Heart left ventricle (tissue), 13 donors: Measurements from ENCODE around the gene ADCY1.

Experiments
- POLR2A ChIP-seq, 2 donors: fragments of 450-650 bp; IDR thresholded peaks; one replicate each; pipeline ENCODE4 v1.6.1; 2017; ENCODE audit warnings: antibody characterized with exemption in 2 of 2, mild to moderate bottlenecking in 2 of 2, moderate library complexity in 2 of 2
- TF ChIP-seq, protein P1 (sequence below), 12 donors: fragments of 200-600 bp; sonication (generic) in 4 of 12; IDR thresholded peaks; one replicate each; pipeline versions ENCODE4 v1.5.0 to v1.8.0; 2018 to 2022; ENCODE audit warnings: antibody characterized with exemption in 12 of 12, mild to moderate bottlenecking in 5 of 12
- donor health status: ischemic (EF 13 %, LVEDD 7.1; RV severe dilation, severe dysfunction).
- donor health status: DM: no; HTN: yes; CAD: no.
- donor health status: DM: no; HTN: no; CAD: no.
- donor health status: ischemic (EF 25% LVEDD 6.9; RV normal size, moderate dysfunction).
- donor health status: ischemic (EF 25% LVEDD 5.7; RV mildly dilated, moderate dysfunction).
- donor health status: ischemic (EF 35%, LVEDD 5.7; RV mildly dilated, moderate dysfunction).
- donor health status: nonischemic (EF 11% LVEDD 7.7; RV severe dilation, severe dysfunction).
- donor health status: DM: yes; HTN: yes; CAD: no.
- donor health status: PGD.
- donor health status: ischemic (EF 29% LVEDD 5.4; RV normal size, mild dysfunction).
- donor health status: nonischemic (EF 23%, LVEDD 6.1; RV moderate dilation, normal function).

GRCh38 chr7:45651540-45651939 is 77.4 kb downstream of the ADCY1 start:
- TF ChIP-seq, protein P1, sequence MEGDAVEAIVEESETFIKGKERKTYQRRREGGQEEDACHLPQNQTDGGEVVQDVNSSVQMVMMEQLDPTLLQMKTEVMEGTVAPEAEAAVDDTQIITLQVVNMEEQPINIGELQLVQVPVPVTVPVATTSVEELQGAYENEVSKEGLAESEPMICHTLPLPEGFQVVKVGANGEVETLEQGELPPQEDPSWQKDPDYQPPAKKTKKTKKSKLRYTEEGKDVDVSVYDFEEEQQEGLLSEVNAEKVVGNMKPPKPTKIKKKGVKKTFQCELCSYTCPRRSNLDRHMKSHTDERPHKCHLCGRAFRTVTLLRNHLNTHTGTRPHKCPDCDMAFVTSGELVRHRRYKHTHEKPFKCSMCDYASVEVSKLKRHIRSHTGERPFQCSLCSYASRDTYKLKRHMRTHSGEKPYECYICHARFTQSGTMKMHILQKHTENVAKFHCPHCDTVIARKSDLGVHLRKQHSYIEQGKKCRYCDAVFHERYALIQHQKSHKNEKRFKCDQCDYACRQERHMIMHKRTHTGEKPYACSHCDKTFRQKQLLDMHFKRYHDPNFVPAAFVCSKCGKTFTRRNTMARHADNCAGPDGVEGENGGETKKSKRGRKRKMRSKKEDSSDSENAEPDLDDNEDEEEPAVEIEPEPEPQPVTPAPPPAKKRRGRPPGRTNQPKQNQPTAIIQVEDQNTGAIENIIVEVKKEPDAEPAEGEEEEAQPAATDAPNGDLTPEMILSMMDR (IDR thresholded peaks at IDR 0.05), result no peak
- TF ChIP-seq POLR2A (IDR thresholded peaks at IDR 0.05), result no peak
